M059J (cell line): ENCODE measurements around the gene AGAP1. TPM values are rescaled to one million over a fixed set of nuclear protein-coding genes. Genes with fewer than 3 reads are reported as not detected.
A peak's percentile ranks its signal among the peaks of the same experiment; 100 is the strongest.
"Not testable (repeated sequence)": the region's sequence is repeated elsewhere in the genome, so short reads cannot be mapped to it uniquely, and the experiment has no call there.

Experiments used
- DNase-seq: peaks from one replicate; pipeline ENCODE4 v3.0.0-alpha.2; 2012; ENCODE audit warnings: low read depth
- total RNA-seq: library from RNA; depleted of rRNA; stranded (reverse); fragments of >200 nt; shearing (Covaris generic); gene quantifications from 2 replicates; pipeline ENCODE4 v1.2.3, GENCODE V29; 2014

The AGAP1 gene
- total RNA-seq, 1 experiment from 2014 or later, result 8.7 TPM

GRCh38 chr2:235592430-235592829 lies 98.6 kb downstream of the AGAP1 start:
- peak; percentile 40 for DNase-seq

- DNase-seq, result no peak
Observed at GRCh38 chr2:235592836-235593235, 99.0 kb downstream of the AGAP1 start.

- peak; percentile 69 for DNase-seq
Observed at GRCh38 chr2:235594041-235594440, 100.2 kb downstream of the AGAP1 start.

- no peak for DNase-seq
Observed at GRCh38 chr2:235594964-235595363, 101.1 kb downstream of the AGAP1 start.

GRCh38 chr2:235595422-235596010 lies 101.7 kb downstream of the AGAP1 start:
- DNase-seq, result peak; percentile 57

GRCh38 chr2:235596272-235596671 lies 102.4 kb downstream of the AGAP1 start:
- DNase-seq, result no peak

GRCh38 chr2:235597081-235597615 lies 103.3 kb downstream of the AGAP1 start:
- DNase-seq, result no peak

GRCh38 chr2:235598026-235598425 lies 104.2 kb downstream of the AGAP1 start:
- no peak for DNase-seq

GRCh38 chr2:235598532-235599531 lies 105.0 kb downstream of the AGAP1 start:
- DNase-seq, result no peak

- DNase-seq, result no peak
Observed at GRCh38 chr2:235599596-235600338, 105.9 kb downstream of the AGAP1 start.

- DNase-seq, result no peak
Observed at GRCh38 chr2:235600406-235600805, 106.6 kb downstream of the AGAP1 start.

- DNase-seq, result no peak
Observed at GRCh38 chr2:235600926-235601325, 107.1 kb downstream of the AGAP1 start.

GRCh38 chr2:235601960-235602704 lies 108.3 kb downstream of the AGAP1 start:
- no peak for DNase-seq

GRCh38 chr2:235602971-235603370 lies 109.1 kb downstream of the AGAP1 start:
- not testable (repeated sequence) for DNase-seq

- DNase-seq, result no peak
Observed at GRCh38 chr2:235603659-235604058, 109.8 kb downstream of the AGAP1 start.

- peak; percentile 91 for DNase-seq
Observed at GRCh38 chr2:235605312-235606003, 111.6 kb downstream of the AGAP1 start.

GRCh38 chr2:235606004-235606715 lies 112.3 kb downstream of the AGAP1 start:
- peak; percentile 61 for DNase-seq

- DNase-seq, result no peak
Observed at GRCh38 chr2:235607546-235608199, 113.8 kb downstream of the AGAP1 start.

- DNase-seq, result no peak
Observed at GRCh38 chr2:235608200-235608887, 114.5 kb downstream of the AGAP1 start.
